Measurements from ENCODE around the gene ZNF20. TPM values are rescaled to one million over a fixed set of nuclear protein-coding genes. Genes with fewer than 3 reads are reported as not detected.

Gene ZNF20
- polyA plus RNA-seq, 1 donor from 2014 or later: 12.0 TPM

DNA sequence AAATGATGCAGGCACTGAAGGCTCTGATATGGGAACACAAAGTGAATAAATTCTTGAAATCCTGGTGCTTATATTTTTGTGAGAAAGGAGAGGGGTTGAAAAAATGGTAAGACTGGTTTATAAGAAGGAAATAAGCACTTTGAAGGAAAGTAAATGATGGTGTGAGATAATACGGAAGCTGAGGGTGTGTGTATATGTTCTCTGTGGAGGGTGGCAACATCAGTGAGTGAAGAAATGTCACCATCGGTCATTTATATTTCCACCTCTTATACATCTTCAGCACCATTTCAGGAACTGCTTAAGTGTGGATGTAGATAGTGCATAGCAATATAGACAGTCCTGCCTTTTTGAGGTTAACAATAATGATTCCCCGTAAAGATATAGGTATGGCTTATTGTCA, 40.2 kb upstream of the ZNF20 start:
- H3K27ac ChIP-seq (ENCODE audit: low read length): no peak overlapping the region
- no peak overlapping the region for H2AFZ ChIP-seq (ENCODE audit: low read depth, low read length)
- no peaks in the 10 kb centered on the region for H3K9me2 ChIP-seq (ENCODE audit: insufficient read depth, low read length)
- no peak for TF ChIP-seq EZH2 (IDR thresholded peaks at IDR 0.05; ENCODE audit: borderline replicate concordance, insufficient read depth, low read length, poor library complexity, severe bottlenecking)
- TF ChIP-seq, protein P1, sequence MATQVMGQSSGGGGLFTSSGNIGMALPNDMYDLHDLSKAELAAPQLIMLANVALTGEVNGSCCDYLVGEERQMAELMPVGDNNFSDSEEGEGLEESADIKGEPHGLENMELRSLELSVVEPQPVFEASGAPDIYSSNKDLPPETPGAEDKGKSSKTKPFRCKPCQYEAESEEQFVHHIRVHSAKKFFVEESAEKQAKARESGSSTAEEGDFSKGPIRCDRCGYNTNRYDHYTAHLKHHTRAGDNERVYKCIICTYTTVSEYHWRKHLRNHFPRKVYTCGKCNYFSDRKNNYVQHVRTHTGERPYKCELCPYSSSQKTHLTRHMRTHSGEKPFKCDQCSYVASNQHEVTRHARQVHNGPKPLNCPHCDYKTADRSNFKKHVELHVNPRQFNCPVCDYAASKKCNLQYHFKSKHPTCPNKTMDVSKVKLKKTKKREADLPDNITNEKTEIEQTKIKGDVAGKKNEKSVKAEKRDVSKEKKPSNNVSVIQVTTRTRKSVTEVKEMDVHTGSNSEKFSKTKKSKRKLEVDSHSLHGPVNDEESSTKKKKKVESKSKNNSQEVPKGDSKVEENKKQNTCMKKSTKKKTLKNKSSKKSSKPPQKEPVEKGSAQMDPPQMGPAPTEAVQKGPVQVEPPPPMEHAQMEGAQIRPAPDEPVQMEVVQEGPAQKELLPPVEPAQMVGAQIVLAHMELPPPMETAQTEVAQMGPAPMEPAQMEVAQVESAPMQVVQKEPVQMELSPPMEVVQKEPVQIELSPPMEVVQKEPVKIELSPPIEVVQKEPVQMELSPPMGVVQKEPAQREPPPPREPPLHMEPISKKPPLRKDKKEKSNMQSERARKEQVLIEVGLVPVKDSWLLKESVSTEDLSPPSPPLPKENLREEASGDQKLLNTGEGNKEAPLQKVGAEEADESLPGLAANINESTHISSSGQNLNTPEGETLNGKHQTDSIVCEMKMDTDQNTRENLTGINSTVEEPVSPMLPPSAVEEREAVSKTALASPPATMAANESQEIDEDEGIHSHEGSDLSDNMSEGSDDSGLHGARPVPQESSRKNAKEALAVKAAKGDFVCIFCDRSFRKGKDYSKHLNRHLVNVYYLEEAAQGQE (IDR thresholded peaks at IDR 0.05; ENCODE audit: borderline replicate concordance): no peak
- TF ChIP-seq EP300 (conservative IDR thresholded peaks at IDR 0.05; ENCODE audit: poor library complexity, severe bottlenecking): no peak
- no peak for TF ChIP-seq SMC3 (conservative IDR thresholded peaks at IDR 0.05; ENCODE audit: poor library complexity)
- no peaks in the 10 kb centered on the region for H3F3A ChIP-seq (ENCODE audit: insufficient read depth, low read length, poor library complexity, severe bottlenecking)
- H3K79me2 ChIP-seq (replicated peaks; ENCODE audit: insufficient read depth, low read length): peaks cover 20% of the 10 kb centered on the region
- H4K20me1 ChIP-seq (ENCODE audit: insufficient read depth): no peaks in the 10 kb centered on the region
- no peaks in the 10 kb centered on the region for H3K27me3 ChIP-seq (ENCODE audit: insufficient read depth, low read depth, low read length)
- H3K4me2 ChIP-seq (ENCODE audit: low read length): no peak overlapping the region
- no peak overlapping the region for H3K4me3 ChIP-seq (ENCODE audit: low read length)
- H3K9ac ChIP-seq (ENCODE audit: low read length): no peak overlapping the region
- H3K36me3 ChIP-seq (ENCODE audit: insufficient read depth, low read length): no peaks in the 10 kb centered on the region
- peaks cover 8% of the 10 kb centered on the region for H3K9me3 ChIP-seq (ENCODE audit: low read length)

DNA sequence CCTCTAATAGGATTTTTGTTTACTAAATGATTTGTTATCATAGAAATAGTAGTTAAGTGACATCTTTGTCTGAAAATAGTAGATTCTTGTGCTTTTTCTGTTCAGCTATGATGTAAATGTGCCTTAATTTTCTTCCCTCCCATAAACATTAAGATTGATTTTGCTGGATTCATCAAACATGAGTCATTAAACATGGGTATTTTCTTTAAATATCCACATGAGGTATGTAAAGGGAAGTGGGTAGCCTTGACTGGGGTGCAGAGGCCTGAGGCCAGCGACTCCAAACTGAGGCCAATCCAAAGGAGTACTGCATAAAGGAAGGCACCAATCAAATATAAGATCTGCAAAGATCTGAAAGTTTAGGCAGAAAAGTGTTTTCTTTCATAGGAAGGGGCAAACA, 26.5 kb upstream of the ZNF20 start:
- Histone ChIP-seq H3K36me3 (ENCODE audit: insufficient read depth, low read length) (no peaks in the 10 kb centered on the region), H3K9me3 (ENCODE audit: low read length) (no peaks in the 10 kb centered on the region), H3K4me3 (ENCODE audit: low read length) (no peak overlapping the region), H3K27ac (ENCODE audit: low read length) (no peak overlapping the region), H2AFZ (ENCODE audit: low read depth, low read length) (no peak overlapping the region), H3K27me3 (ENCODE audit: insufficient read depth, low read depth, low read length) (no peaks in the 10 kb centered on the region), H3K9ac (ENCODE audit: low read length) (no peak overlapping the region), H3K9me2 (ENCODE audit: insufficient read depth, low read length) (no peaks in the 10 kb centered on the region), H3K79me2 (replicated peaks; ENCODE audit: insufficient read depth, low read length) (peaks cover 37% of the 10 kb centered on the region), H4K20me1 (ENCODE audit: insufficient read depth) (no peaks in the 10 kb centered on the region), H3K4me2 (ENCODE audit: low read length) (no peak overlapping the region), H3F3A (ENCODE audit: insufficient read depth, low read length, poor library complexity, severe bottlenecking) (no peaks in the 10 kb centered on the region)
- TF ChIP-seq SMC3 (conservative IDR thresholded peaks at IDR 0.05; ENCODE audit: poor library complexity) (no peak), TAF1 (IDR thresholded peaks at IDR 0.05; ENCODE audit: low read depth) (no peak), RAD21 (conservative IDR thresholded peaks at IDR 0.05) (no peak), POLR2AphosphoS5 (IDR thresholded peaks at IDR 0.05) (no peak), EZH2 (IDR thresholded peaks at IDR 0.05; ENCODE audit: borderline replicate concordance, insufficient read depth, low read length, poor library complexity, severe bottlenecking) (no peak), EP300 (conservative IDR thresholded peaks at IDR 0.05; ENCODE audit: poor library complexity, severe bottlenecking) (no peak), MXI1 (conservative IDR thresholded peaks at IDR 0.05; ENCODE audit: poor library complexity, severe bottlenecking) (no peak)
- TF ChIP-seq, protein P1 (IDR thresholded peaks at IDR 0.05; ENCODE audit: borderline replicate concordance): no peak
- TF ChIP-seq, protein P2, sequence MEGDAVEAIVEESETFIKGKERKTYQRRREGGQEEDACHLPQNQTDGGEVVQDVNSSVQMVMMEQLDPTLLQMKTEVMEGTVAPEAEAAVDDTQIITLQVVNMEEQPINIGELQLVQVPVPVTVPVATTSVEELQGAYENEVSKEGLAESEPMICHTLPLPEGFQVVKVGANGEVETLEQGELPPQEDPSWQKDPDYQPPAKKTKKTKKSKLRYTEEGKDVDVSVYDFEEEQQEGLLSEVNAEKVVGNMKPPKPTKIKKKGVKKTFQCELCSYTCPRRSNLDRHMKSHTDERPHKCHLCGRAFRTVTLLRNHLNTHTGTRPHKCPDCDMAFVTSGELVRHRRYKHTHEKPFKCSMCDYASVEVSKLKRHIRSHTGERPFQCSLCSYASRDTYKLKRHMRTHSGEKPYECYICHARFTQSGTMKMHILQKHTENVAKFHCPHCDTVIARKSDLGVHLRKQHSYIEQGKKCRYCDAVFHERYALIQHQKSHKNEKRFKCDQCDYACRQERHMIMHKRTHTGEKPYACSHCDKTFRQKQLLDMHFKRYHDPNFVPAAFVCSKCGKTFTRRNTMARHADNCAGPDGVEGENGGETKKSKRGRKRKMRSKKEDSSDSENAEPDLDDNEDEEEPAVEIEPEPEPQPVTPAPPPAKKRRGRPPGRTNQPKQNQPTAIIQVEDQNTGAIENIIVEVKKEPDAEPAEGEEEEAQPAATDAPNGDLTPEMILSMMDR (IDR thresholded peaks at IDR 0.05; ENCODE audit: poor library complexity, severe bottlenecking): no peak
